GM23248 (cell line): ENCODE data around the gene KEAP1. TPM values are rescaled to one million over a fixed set of nuclear protein-coding genes. Genes with fewer than 3 reads are reported as not detected.

Source experiments
- DNase-seq: peaks from one replicate; pipeline ENCODE4 v3.0.0-alpha.2; 2015
- H2AFZ ChIP-seq: fragments of 200-600 bp; sonication (generic); 2 replicates; pipeline ENCODE4 v1.6.1; 2016; ENCODE audit warnings: antibody characterized with exemption
- H3F3A ChIP-seq: fragments of 200-600 bp; sonication (generic); 2 replicates; pipeline ENCODE4 v1.6.1; 2016; ENCODE audit warnings: mild to moderate bottlenecking, antibody characterized with exemption, mixed run types; ENCODE audit not compliant: insufficient read depth
- H3K27ac ChIP-seq: fragments of 200-600 bp; sonication (generic); 2 replicates; pipeline ENCODE4 v1.5.1; 2016; ENCODE audit warnings: mild to moderate bottlenecking
- H3K27me3 ChIP-seq: fragments of 200-600 bp; sonication (generic); replicated peaks from 2 replicates; pipeline ENCODE4 v1.6.1; 2016; ENCODE audit warnings: mild to moderate bottlenecking; ENCODE audit not compliant: insufficient read depth
- H3K36me3 ChIP-seq: fragments of 200-600 bp; sonication (generic); 2 replicates; pipeline ENCODE4 v1.6.1; 2016; ENCODE audit warnings: low read depth, mild to moderate bottlenecking
- H3K4me1 ChIP-seq: fragments of 200-600 bp; sonication (generic); 2 replicates; pipeline ENCODE4 v1.6.1; 2016; ENCODE audit warnings: mild to moderate bottlenecking; ENCODE audit not compliant: insufficient read depth
- H3K4me2 ChIP-seq: fragments of 200-600 bp; sonication (generic); one replicate; pipeline ENCODE4 v1.6.1; 2016; ENCODE audit warnings: mild to moderate bottlenecking; ENCODE audit not compliant: unreplicated experiment
- H3K4me3 ChIP-seq: fragments of 200-600 bp; sonication (generic); 2 replicates; pipeline ENCODE4 v1.5.1; 2016; ENCODE audit warnings: mild to moderate bottlenecking
- H3K79me2 ChIP-seq: fragments of 200-600 bp; sonication (generic); 2 replicates; pipeline ENCODE4 v1.6.1; 2016; ENCODE audit warnings: mild to moderate bottlenecking; ENCODE audit not compliant: insufficient read depth
- H3K9ac ChIP-seq: fragments of 200-600 bp; sonication (generic); 2 replicates; pipeline ENCODE4 v1.6.1; 2016; ENCODE audit warnings: mild to moderate bottlenecking
- H3K9me2 ChIP-seq: fragments of 200-600 bp; sonication (generic); 2 replicates; pipeline ENCODE4 v1.6.1; 2016; ENCODE audit warnings: mixed run types, mild to moderate bottlenecking, moderate library complexity; ENCODE audit not compliant: insufficient read depth
- H3K9me3 ChIP-seq: fragments of 200-600 bp; sonication (generic); one replicate; pipeline ENCODE4 v1.6.1; 2017; ENCODE audit warnings: low read depth
- H4K20me1 ChIP-seq: fragments of 200-600 bp; sonication (generic); 2 replicates; pipeline ENCODE4 v1.6.0; 2016; ENCODE audit not compliant: insufficient read depth
- EZH2 ChIP-seq: fragments of 200-600 bp; sonication (generic); IDR thresholded peaks from 2 replicates; pipeline ENCODE4 v1.6.1; 2018; ENCODE audit warnings: antibody characterized with exemption, mild to moderate bottlenecking; ENCODE audit not compliant: insufficient read depth, poor library complexity, severe bottlenecking
- EZH2phosphoT487 ChIP-seq: fragments of 200-600 bp; sonication (generic); IDR thresholded peaks from 2 replicates; pipeline ENCODE4 v1.6.1; 2018; ENCODE audit warnings: antibody characterized with exemption, moderate library complexity, mild to moderate bottlenecking, low read depth; ENCODE audit not compliant: insufficient read depth
- WGBS, 2 experiments: methylation state at CpG; one replicate each; pipeline ENCODE4 v1.1.6; 2015 to 2017; ENCODE audit warnings: low lambda C conversion rate in 2 of 2, low coverage in 1 of 2; ENCODE audit errors: missing lambda C conversion rate in 2 of 2; 5-methylcytosine and 5-hydroxymethylcytosine counted together
- in situ Hi-C: fragments of 300-500 bp; cut with MboI; formaldehyde crosslinking; loops from 2 replicates; pipeline ENCODE4 v1.15.0; 2020
- polyA plus RNA-seq: library from polyadenylated mRNA; unstranded; fragments of >200 nt; fragmentation: Nextera tagmentation; extraction: Ambion mirVana; gene quantifications from 2 replicates; pipeline ENCODE4 v1.2.1, GENCODE V29; 2016
- total RNA-seq: library from RNA; depleted of rRNA; stranded (reverse); fragments of >200 nt; shearing (Covaris generic); gene quantifications from 2 replicates; pipeline ENCODE4 v1.2.3, GENCODE V29; 2014

Gene KEAP1
- total and polyA plus RNA-seq, 2 experiments from 2014 or later, result 81.5 to 99.5 TPM

DNA sequence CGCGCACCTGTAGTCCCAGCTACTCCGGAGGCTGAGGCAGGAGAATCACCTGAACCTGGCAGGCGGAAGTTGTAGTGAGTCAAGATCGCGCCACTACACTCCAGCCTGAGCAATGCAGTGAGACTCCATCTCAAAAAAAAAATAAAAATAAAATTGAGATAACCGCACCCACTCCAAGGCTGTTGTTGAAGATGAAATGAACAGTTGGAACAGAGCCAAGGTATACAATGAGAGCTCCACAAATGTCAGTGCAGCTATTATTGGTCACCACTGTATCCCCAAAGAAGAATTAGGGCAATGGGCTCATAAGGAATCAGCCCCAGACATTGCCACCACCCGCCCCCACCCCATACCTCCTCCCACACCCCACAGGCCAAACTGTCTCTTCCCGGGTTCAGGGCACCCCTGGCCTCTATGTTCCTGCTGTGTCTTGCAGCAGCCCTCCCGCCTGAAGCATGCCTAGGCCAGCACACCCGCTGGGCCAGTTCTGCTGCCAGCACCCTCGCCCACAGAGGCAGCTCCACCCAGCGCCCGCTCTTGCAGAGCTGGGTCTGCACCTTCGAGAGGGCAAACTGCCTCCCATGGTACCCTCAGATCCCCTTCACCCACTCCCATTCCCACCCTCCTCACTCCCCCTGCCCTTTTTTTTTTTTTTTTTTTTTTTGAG, 17.6 kb upstream of the KEAP1 start:
- no peak for DNase-seq
- H3K79me2 ChIP-seq, result no peaks in the 10 kb centered on the region
- no peak overlapping the region for H3K4me2 ChIP-seq

DNA sequence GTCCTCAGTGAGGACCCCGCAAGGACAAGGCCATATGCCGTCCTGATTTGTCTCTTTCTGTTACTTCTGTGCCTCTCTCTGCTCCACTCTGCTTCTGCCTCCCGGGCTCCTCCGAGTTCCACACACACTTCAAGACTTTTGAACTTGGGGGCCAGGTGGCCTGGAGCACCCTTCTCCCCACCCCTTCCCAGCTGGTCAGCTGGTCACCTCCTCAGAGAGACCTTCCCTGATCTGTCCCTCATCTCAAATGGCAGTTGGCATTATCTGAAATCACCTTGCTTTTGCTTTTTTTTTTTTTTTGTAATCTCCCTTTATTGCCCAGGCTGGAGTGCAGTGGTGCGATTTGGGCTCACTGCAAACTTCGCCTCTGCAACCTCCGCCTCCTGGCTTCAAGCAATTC, 16.3 kb upstream of the KEAP1 start:
- Histone ChIP-seq H3K79me2 (no peaks in the 10 kb centered on the region), H3K36me3 (no peaks in the 10 kb centered on the region), H3K4me3 (no peak overlapping the region), H3K9me3 (no peaks in the 10 kb centered on the region), H3K9ac (no peak overlapping the region), H4K20me1 (no peaks in the 10 kb centered on the region), H2AFZ (no peak overlapping the region), H3F3A (no peaks in the 10 kb centered on the region), H3K27ac (no peak overlapping the region), H3K27me3 (peaks cover 3% of the 10 kb centered on the region; the same call in 1 of the 2 replicates), H3K4me2 (no peak overlapping the region), H3K4me1 (no peaks in the 10 kb centered on the region), H3K9me2 (no peaks in the 10 kb centered on the region)
- in situ Hi-C loops, result no loop called here
- 64 to 66% methylated on average over 7 of the region's 7 CpGs for WGBS, 2 experiments
- TF ChIP-seq EZH2 (no peak), EZH2phosphoT487 (no peak)
- no peak for DNase-seq

More for the DNA sequence above, 17.6 kb upstream of the KEAP1 start:
- H3K9me2 ChIP-seq, result no peaks in the 10 kb centered on the region
- no peaks in the 10 kb centered on the region for H3K36me3 ChIP-seq
- H4K20me1 ChIP-seq, result no peaks in the 10 kb centered on the region
- H3K27ac ChIP-seq, result no peak overlapping the region
- no peak overlapping the region for H3K9ac ChIP-seq
- H3K9me3 ChIP-seq, result no peaks in the 10 kb centered on the region
- no peak overlapping the region for H2AFZ ChIP-seq
- WGBS, 2 experiments, result 81 to 84% methylated on average over 13 to 15 of the region's 15 CpGs
- in situ Hi-C loops, result no loop called here
- no peaks in the 10 kb centered on the region for H3F3A ChIP-seq
- no peak overlapping the region for H3K4me3 ChIP-seq
- peaks cover 3% of the 10 kb centered on the region; the same call in 1 of the 2 replicates for H3K27me3 ChIP-seq
- no peak for TF ChIP-seq EZH2phosphoT487
- TF ChIP-seq EZH2, result no peak
- H3K4me1 ChIP-seq, result no peaks in the 10 kb centered on the region

DNA sequence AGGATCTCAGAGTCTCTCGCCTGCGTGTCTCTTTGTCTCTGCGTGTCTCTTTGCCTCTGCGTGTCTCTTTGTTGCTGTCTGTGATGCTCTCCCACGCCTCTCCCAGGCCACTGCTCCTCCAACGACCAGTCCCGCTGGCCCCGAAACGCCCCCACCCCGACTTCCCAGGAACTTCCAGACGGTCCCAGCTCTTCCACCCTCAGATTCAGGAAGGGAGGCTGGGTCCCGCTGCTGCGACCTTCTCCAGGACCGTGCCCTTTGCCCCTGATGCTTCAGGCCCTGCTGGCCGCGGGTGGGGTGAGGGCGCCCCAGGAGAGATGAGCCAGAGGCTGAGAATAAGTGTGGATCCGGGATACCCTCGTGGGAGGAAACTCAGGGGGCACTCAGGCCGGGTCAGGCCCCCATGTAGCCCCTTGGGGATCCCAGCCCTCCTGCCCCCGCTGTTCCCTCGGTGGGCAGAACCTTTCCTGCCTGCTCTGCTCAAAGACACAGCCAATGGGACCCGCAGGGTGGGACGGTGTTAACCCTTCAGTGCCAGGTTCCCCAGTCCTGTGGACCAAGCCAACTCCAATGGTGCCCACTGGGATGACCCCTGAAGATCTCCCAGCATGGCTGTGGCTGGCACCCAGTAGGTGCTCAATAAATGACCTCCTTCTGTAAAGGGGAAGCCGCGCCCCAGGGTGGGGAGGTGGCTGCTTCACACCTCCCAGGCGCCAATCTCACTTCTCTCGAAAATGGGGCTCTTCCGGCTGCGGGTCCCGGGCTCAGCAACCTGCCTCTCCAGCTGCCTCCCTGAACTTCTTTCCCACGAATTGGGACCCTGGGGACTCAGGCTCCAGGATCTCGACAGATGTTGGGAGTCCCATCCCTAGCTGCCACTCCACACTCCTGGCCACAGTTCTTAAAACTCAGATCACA, 15.5 kb upstream of the KEAP1 start:
- Histone ChIP-seq H3K27ac (no peak overlapping the region), H3K9me3 (no peaks in the 10 kb centered on the region), H3K4me2 (peak overlapping the region; percentile 65), H4K20me1 (no peaks in the 10 kb centered on the region), H3K36me3 (no peaks in the 10 kb centered on the region), H3K4me3 (peak overlapping the region; percentile 65; the same call in 1 of the 2 replicates), H3F3A (no peaks in the 10 kb centered on the region), H3K4me1 (no peaks in the 10 kb centered on the region), H3K9me2 (no peaks in the 10 kb centered on the region), H2AFZ (peak overlapping the region; percentile 78), H3K79me2 (no peaks in the 10 kb centered on the region), H3K9ac (peak overlapping the region; percentile 53; the same call in 1 of the 2 replicates), H3K27me3 (peaks cover 4% of the 10 kb centered on the region)
- TF ChIP-seq EZH2 (no peak), EZH2phosphoT487 (no peak)
- no peak for DNase-seq
- in situ Hi-C loops, result no loop called here
- 19 to 20% methylated on average over 32 to 33 of the region's 33 CpGs for WGBS, 2 experiments

GRCh38 chr19:10517760-10518443, 14.7 kb upstream of the KEAP1 start:
- TF ChIP-seq EZH2phosphoT487, result no peak
- no peak for TF ChIP-seq EZH2
- peak overlapping the region; percentile 78 for H2AFZ ChIP-seq
- peaks cover 12% of the 10 kb centered on the region for H3K27me3 ChIP-seq
- H3K9ac ChIP-seq, result peak overlapping the region; percentile 53; the same call in 1 of the 2 replicates
- no peaks in the 10 kb centered on the region for H3K9me3 ChIP-seq
- in situ Hi-C loops, result no loop called here
- WGBS, 2 experiments, result 2% methylated on average over 16 to 26 of the region's 27 CpGs
- H3K79me2 ChIP-seq, result no peaks in the 10 kb centered on the region
- H3K27ac ChIP-seq, result no peak overlapping the region
- H3K9me2 ChIP-seq, result no peaks in the 10 kb centered on the region
- H3F3A ChIP-seq, result no peaks in the 10 kb centered on the region
- H3K4me3 ChIP-seq, result peak overlapping the region; percentile 65
- no peaks in the 10 kb centered on the region for H3K36me3 ChIP-seq
- H4K20me1 ChIP-seq, result no peaks in the 10 kb centered on the region
- H3K4me2 ChIP-seq, result peak overlapping the region; percentile 65
- H3K4me1 ChIP-seq, result no peaks in the 10 kb centered on the region
- DNase-seq, result peak; percentile 62
